Measurements from ENCODE around the gene NDRG3.

- no peak for TF ChIP-seq CTCF (IDR thresholded peaks at IDR 0.05)
- no peak for TF ChIP-seq EP300 (IDR thresholded peaks at IDR 0.05)
- TF ChIP-seq POLR2A (IDR thresholded peaks at IDR 0.05) = no peak
These were observed 9.3 kb downstream of the NDRG3 start for GRCh38 chr20:36736451-36737182.
